HepG2 (cell line): ENCODE data around the gene LYPD3. TPM values are rescaled to one million over a fixed set of nuclear protein-coding genes. Genes with fewer than 3 reads are reported as not detected.

Source experiments
- ARHGAP35 ChIP-seq: sonication (generic); formaldehyde crosslinking; IDR thresholded peaks from 2 replicates; pipeline ENCODE4 v1.9.0; 2022; ENCODE audit warnings: mild to moderate bottlenecking, inconsistent platforms, moderate library complexity, missing genetic modification reagents, borderline replicate concordance
- ASH2L ChIP-seq: fragments of 300-600, 200-600 bp; sonication (generic); IDR thresholded peaks from 2 replicates; pipeline ENCODE4 v1.7.0; 2017; ENCODE audit warnings: low read depth, mild to moderate bottlenecking, moderate library complexity, mixed read lengths, low read length; ENCODE audit not compliant: insufficient read length
- CREM ChIP-seq, 2 experiments: sonication (generic) in 1 of 2; formaldehyde crosslinking in 1 of 2; IDR thresholded peaks; 2 replicates each; pipeline versions ENCODE4 v1.4.0 to v1.6.1; 2016 to 2020; ENCODE audit warnings: antibody characterized with exemption in 1 of 2, mild to moderate bottlenecking in 1 of 2, missing genetic modification reagents in 1 of 2
- FUBP1 ChIP-seq: sonication (generic); formaldehyde crosslinking; IDR thresholded peaks from 2 replicates; pipeline ENCODE4 v1.5.1; 2020; ENCODE audit warnings: missing genetic modification reagents, mild to moderate bottlenecking, borderline replicate concordance
- IRF1 ChIP-seq: sonication (generic); formaldehyde crosslinking; IDR thresholded peaks from 2 replicates; pipeline ENCODE4 v1.4.0; 2020; ENCODE audit warnings: low read depth, mild to moderate bottlenecking, missing genetic modification reagents
- MED8 ChIP-seq: sonication (generic); formaldehyde crosslinking; IDR thresholded peaks from 2 replicates; pipeline ENCODE4 v1.8.1; 2023; ENCODE audit warnings: mild to moderate bottlenecking, missing genetic modification reagents; ENCODE audit not compliant: insufficient replicate concordance
- PITX1 ChIP-seq: sonication (generic); formaldehyde crosslinking; IDR thresholded peaks from 2 replicates; pipeline ENCODE4 v1.5.1; 2020; ENCODE audit warnings: mild to moderate bottlenecking, missing genetic modification reagents
- PPARG ChIP-seq: conservative IDR thresholded peaks from 2 replicates; pipeline ENCODE4 v1.6.1; 2016; ENCODE audit warnings: missing biosample characterization, missing genetic modification reagents
- REL ChIP-seq: sonication (generic); formaldehyde crosslinking; conservative IDR thresholded peaks from 2 replicates; pipeline ENCODE4 v1.8.0; 2022; ENCODE audit warnings: mild to moderate bottlenecking, missing genetic modification reagents, moderate library complexity
- SAFB2 ChIP-seq: sonication (generic); formaldehyde crosslinking; IDR thresholded peaks from 2 replicates; pipeline ENCODE4 v1.5.1; 2020; ENCODE audit warnings: missing genetic modification reagents, low read depth, mild to moderate bottlenecking, borderline replicate concordance
- SMYD3 ChIP-seq: sonication (generic); formaldehyde crosslinking; IDR thresholded peaks from 2 replicates; pipeline ENCODE4 v1.8.1; 2023; ENCODE audit warnings: mild to moderate bottlenecking, missing genetic modification reagents
- ZBTB37 ChIP-seq: sonication (generic); formaldehyde crosslinking; IDR thresholded peaks from 2 replicates; pipeline ENCODE4 v1.4.0; 2020; ENCODE audit warnings: mild to moderate bottlenecking, missing genetic modification reagents
- ZBTB46 ChIP-seq: sonication (generic); formaldehyde crosslinking; IDR thresholded peaks from 2 replicates; pipeline ENCODE4 v1.4.0; 2020; ENCODE audit warnings: mild to moderate bottlenecking, missing genetic modification reagents, borderline replicate concordance
- ZMAT3 ChIP-seq: sonication (generic); formaldehyde crosslinking; conservative IDR thresholded peaks from 2 replicates; pipeline ENCODE4 v1.7.0; 2021; ENCODE audit warnings: missing genetic modification reagents
- ZNF225 ChIP-seq: sonication (generic); formaldehyde crosslinking; IDR thresholded peaks from 2 replicates; pipeline ENCODE4 v1.4.0; 2020; ENCODE audit warnings: mild to moderate bottlenecking, missing genetic modification reagents
- ZNF451 ChIP-seq: sonication (generic); formaldehyde crosslinking; IDR thresholded peaks from 2 replicates; pipeline ENCODE4 v1.5.0; 2020; ENCODE audit warnings: mild to moderate bottlenecking, missing genetic modification reagents
- ZNF501 ChIP-seq: sonication (generic); formaldehyde crosslinking; IDR thresholded peaks from 2 replicates; pipeline ENCODE4 v1.5.1; 2020; ENCODE audit warnings: mild to moderate bottlenecking, moderate library complexity, missing genetic modification reagents
- ZNF597 ChIP-seq: sonication (generic); formaldehyde crosslinking; IDR thresholded peaks from 2 replicates; pipeline ENCODE4 v1.5.0; 2020; ENCODE audit warnings: missing genetic modification reagents
- ZNF639 ChIP-seq: conservative IDR thresholded peaks from 2 replicates; pipeline ENCODE4 v1.6.1; 2018; ENCODE audit warnings: missing genetic modification reagents
- polyA plus RNA-seq, 8 experiments: library from polyadenylated mRNA; depleted of rRNA in 3 of 8; stranded (reverse) in 7 of 8; unstranded in 1 of 8; fragments of >200 nt; fragmentation: Illumina TruSeq in 4 of 8; extraction: Trizol in 4 of 8; gene quantifications; 2 replicates each; pipeline versions ENCODE4 v1.2.1 to v1.2.3, GENCODE V29; 2011 to 2016; ENCODE audit warnings: low read depth in 4 of 8, missing spikeins in 1 of 8, mixed read lengths in 1 of 8; ENCODE audit not compliant: insufficient read depth in 1 of 8
- total RNA-seq, 5 experiments: library from RNA; depleted of rRNA; stranded (reverse); fragments of >200 nt; fragmentation: Illumina TruSeq; extraction: Trizol; gene quantifications; 2 replicates each; pipeline ENCODE4 v1.2.3, GENCODE V29; 2016; ENCODE audit warnings: low read depth in 1 of 5

Gene LYPD3
- total and polyA plus RNA-seq, 2 of the 13 experiments (the other 11 are each of a cell fraction or from before 2014, with no cell fraction given), result 0.51 to 1.5 TPM

GRCh38 chr19:43504426-43505185 is 39.2 kb upstream of the LYPD3 start, which contains the start of gene PHLDB3 (continued):
- TF ChIP-seq FUBP1 (CRISPR knock-in tag), result no peak
- 0 out of 2 replicates have a peak, but pooled peaks have one; percentile 55 for TF ChIP-seq ZNF225
- TF ChIP-seq SAFB2 (CRISPR knock-in tag), result peak; percentile 49
- no peak for TF ChIP-seq PPARG
- no peak for TF ChIP-seq ZNF597 (CRISPR knock-in tag)
- TF ChIP-seq CREM (IDR thresholded peaks at IDR 0.05), result no peak
- TF ChIP-seq CREM (CRISPR knock-in tag; IDR thresholded peaks at IDR 0.05), result no peak
- TF ChIP-seq ZNF501, result no peak
- no peak for TF ChIP-seq SMYD3 (CRISPR knock-in tag)
- 0 out of 2 replicates have a peak, but pooled peaks have one; percentile 45 for TF ChIP-seq ZBTB46 (CRISPR knock-in tag)
- TF ChIP-seq PITX1 (CRISPR knock-in tag), result no peak
- TF ChIP-seq IRF1, result no peak
- TF ChIP-seq MED8 (CRISPR knock-in tag), result no peak
- TF ChIP-seq ZMAT3 (CRISPR knock-in tag), result peak; percentile 57; the same call in 1 of the 2 replicates
- TF ChIP-seq ZBTB37, result no peak
- peak; percentile 55 for TF ChIP-seq ASH2L
- TF ChIP-seq REL, result no peak
- no peak for TF ChIP-seq ZNF639 (CRISPR knock-in tag)
- TF ChIP-seq ARHGAP35, result no peak; the same call in 1 of the 2 replicates
- TF ChIP-seq ZNF451, result peak; percentile 3; the same call in 1 of the 2 replicates
